ENCODE data around the gene RET.

The RET gene

GRCh38 chr10:43136995-43137716, 60.3 kb downstream of the RET start:
- TF ChIP-seq MAX (IDR thresholded peaks at IDR 0.05; ENCODE audit: low read depth, low read length): no peak
- TF ChIP-seq CTCF (IDR thresholded peaks at IDR 0.05; ENCODE audit: low read depth, low read length): no peak
- TF ChIP-seq POLR2A (IDR thresholded peaks at IDR 0.05; ENCODE audit: extremely low read depth, insufficient read length): no peak
- TF ChIP-seq MYC (IDR thresholded peaks at IDR 0.05; ENCODE audit: low read depth, low read length): no peak
- peak overlapping the region; percentile 69 for H3K4me3 ChIP-seq (ENCODE audit: low read depth, low read length)
- DNase-seq (ENCODE audit: low read depth): no peak

GRCh38 chr10:43137717-43138020, 60.8 kb downstream of the RET start:
- TF ChIP-seq CTCF (IDR thresholded peaks at IDR 0.05; ENCODE audit: low read depth, low read length): no peak
- TF ChIP-seq POLR2A (IDR thresholded peaks at IDR 0.05; ENCODE audit: extremely low read depth, insufficient read length): no peak
- no peak for TF ChIP-seq MAX (IDR thresholded peaks at IDR 0.05; ENCODE audit: low read depth, low read length)
- TF ChIP-seq MYC (IDR thresholded peaks at IDR 0.05; ENCODE audit: low read depth, low read length): no peak
- DNase-seq (ENCODE audit: low read depth): peak; percentile 51
- peak overlapping the region; percentile 69 for H3K4me3 ChIP-seq (ENCODE audit: low read depth, low read length)

GRCh38 chr10:43138021-43138756, 61.3 kb downstream of the RET start, which contains the start of gene CSGALNACT2:
Gene CSGALNACT2 (plus strand): TSS chr10:43138445. CDS start chr10:43155150, 16,705 bp downstream.
- peak; percentile 90 for DNase-seq (ENCODE audit: low read depth)
- peak within 1 kb of the TSS; percentile 86 for H3K4me3 ChIP-seq (ENCODE audit: low read depth, low read length)
- TF ChIP-seq MYC (IDR thresholded peaks at IDR 0.05; ENCODE audit: low read depth, low read length): peak; percentile 17; the same call in 1 of the 2 replicates
- TF ChIP-seq CTCF (IDR thresholded peaks at IDR 0.05; ENCODE audit: low read depth, low read length): no peak
- peak; percentile 70 for TF ChIP-seq POLR2A (IDR thresholded peaks at IDR 0.05; ENCODE audit: extremely low read depth, insufficient read length)
- TF ChIP-seq MAX (IDR thresholded peaks at IDR 0.05; ENCODE audit: low read depth, low read length): no peak

- H3K4me3 ChIP-seq (ENCODE audit: low read depth, low read length): peak overlapping the region; percentile 86
- peak; percentile 62 for DNase-seq (ENCODE audit: low read depth)
- TF ChIP-seq CTCF (IDR thresholded peaks at IDR 0.05; ENCODE audit: low read depth, low read length) (no peak), MYC (IDR thresholded peaks at IDR 0.05; ENCODE audit: low read depth, low read length) (no peak), POLR2A (IDR thresholded peaks at IDR 0.05; ENCODE audit: extremely low read depth, insufficient read length) (no peak), MAX (IDR thresholded peaks at IDR 0.05; ENCODE audit: low read depth, low read length) (no peak)
Measured at GRCh38 chr10:43138757-43139241, 61.9 kb downstream of the RET start.

- H3K4me3 ChIP-seq (ENCODE audit: low read depth, low read length): peak overlapping the region; percentile 13
- no peak for DNase-seq (ENCODE audit: low read depth)
- TF ChIP-seq POLR2A (IDR thresholded peaks at IDR 0.05; ENCODE audit: extremely low read depth, insufficient read length) (no peak), MYC (IDR thresholded peaks at IDR 0.05; ENCODE audit: low read depth, low read length) (no peak), CTCF (IDR thresholded peaks at IDR 0.05; ENCODE audit: low read depth, low read length) (no peak)
Measured at GRCh38 chr10:43141421-43141820, 64.6 kb downstream of the RET start.

Measured in NB4 (cell line).